Loucy (cell line): ENCODE results near the gene GNB1.

Source experiments
- H2AFZ ChIP-seq: fragments of 200-600 bp; sonication (generic); 2 replicates; pipeline ENCODE4 v1.6.0; 2016; ENCODE audit warnings: antibody characterized with exemption, mild to moderate bottlenecking, low read length, moderate library complexity
- H3F3A ChIP-seq: fragments of 200-600 bp; 2 replicates; pipeline ENCODE4 v1.6.0; 2016; ENCODE audit warnings: antibody characterized with exemption, low read depth, mild to moderate bottlenecking
- H3K27me3 ChIP-seq: fragments of 200-600 bp; sonication (generic); 2 replicates; pipeline ENCODE4 v1.6.1; 2014; ENCODE audit warnings: low read length, mild to moderate bottlenecking; ENCODE audit not compliant: insufficient read depth, poor library complexity, severe bottlenecking
- H3K36me3 ChIP-seq: fragments of 200-600 bp; sonication (generic); 2 replicates; pipeline ENCODE4 v1.6.1; 2016; ENCODE audit warnings: low read length; ENCODE audit not compliant: insufficient read depth
- H3K4me1 ChIP-seq: fragments of 200-600 bp; sonication (generic); 2 replicates; pipeline ENCODE4 v1.5.1; 2014; ENCODE audit warnings: low read length, mild to moderate bottlenecking; ENCODE audit not compliant: insufficient read depth, poor library complexity, severe bottlenecking
- H3K4me2 ChIP-seq: fragments of 200-600 bp; sonication (generic); 2 replicates; pipeline ENCODE4 v1.6.0; 2014; ENCODE audit warnings: antibody characterized with exemption, low read length, low read depth, mild to moderate bottlenecking; ENCODE audit not compliant: poor library complexity, severe bottlenecking
- H3K4me3 ChIP-seq: fragments of 200-600 bp; sonication (generic); 2 replicates; pipeline ENCODE4 v1.5.1; 2014; ENCODE audit warnings: low read length, mild to moderate bottlenecking, mixed read lengths; ENCODE audit not compliant: poor library complexity, severe bottlenecking
- H3K79me2 ChIP-seq: fragments of 200-600 bp; sonication (generic); 2 replicates; pipeline ENCODE4 v1.6.1; 2014; ENCODE audit warnings: low read length; ENCODE audit not compliant: insufficient read depth
- H3K9ac ChIP-seq: fragments of 200-600 bp; sonication (generic); 2 replicates; pipeline ENCODE4 v1.6.0; 2014; ENCODE audit warnings: mild to moderate bottlenecking, low read depth, low read length, moderate library complexity; ENCODE audit not compliant: poor library complexity, severe bottlenecking
- H3K9me2 ChIP-seq: fragments of 200-600 bp; sonication (generic); replicated peaks from 2 replicates; pipeline ENCODE4 v1.6.1; 2016; ENCODE audit warnings: low read depth, low read length, mixed read lengths
- H3K9me3 ChIP-seq: fragments of 200-600 bp; sonication (generic); 2 replicates; pipeline ENCODE4 v1.6.1; 2014; ENCODE audit warnings: mild to moderate bottlenecking, antibody characterized with exemption, low read length, low read depth; ENCODE audit not compliant: insufficient read depth
- H4K20me1 ChIP-seq: fragments of 200-600 bp; sonication (generic); 2 replicates; pipeline ENCODE4 v1.6.0; 2014; ENCODE audit warnings: antibody characterized with exemption, low read length, mild to moderate bottlenecking; ENCODE audit not compliant: insufficient read depth, poor library complexity, severe bottlenecking
- CTCF ChIP-seq: fragments of 200-600 bp; sonication (generic); conservative IDR thresholded peaks from 2 replicates; pipeline ENCODE4 v1.5.1; 2014; ENCODE audit warnings: mild to moderate bottlenecking, antibody characterized with exemption, low read length
- EZH2phosphoT487 ChIP-seq: fragments of 200-600 bp; IDR thresholded peaks from 2 replicates; pipeline ENCODE4 v1.6.1; 2018; ENCODE audit warnings: antibody characterized with exemption, mild to moderate bottlenecking, moderate library complexity, borderline replicate concordance

The GNB1 gene

GRCh38 chr1:1900883-1901640 is 10.2 kb upstream of the GNB1 start:
- Histone ChIP-seq H3K9ac (peak overlapping the region; percentile 30), H3K4me3 (no peak overlapping the region), H4K20me1 (no peaks in the 10 kb centered on the region), H3K4me1 (peaks cover 39% of the 10 kb centered on the region), H3F3A (no peaks in the 10 kb centered on the region), H3K79me2 (no peaks in the 10 kb centered on the region), H3K27me3 (no peaks in the 10 kb centered on the region), H3K9me2 (no peaks in the 10 kb centered on the region), H3K36me3 (no peaks in the 10 kb centered on the region), H3K4me2 (no peak overlapping the region), H2AFZ (no peak overlapping the region), H3K9me3 (no peaks in the 10 kb centered on the region)
- TF ChIP-seq CTCF = no peak
- no peak for TF ChIP-seq EZH2phosphoT487

GRCh38 chr1:1899967-1900327 is 9.1 kb upstream of the GNB1 start:
- no peak overlapping the region for H2AFZ ChIP-seq
- peak overlapping the region; percentile 75 for H3K4me2 ChIP-seq
- H3K36me3 ChIP-seq = no peaks in the 10 kb centered on the region
- H3K9me2 ChIP-seq = no peaks in the 10 kb centered on the region
- TF ChIP-seq EZH2phosphoT487 = no peak
- no peak for TF ChIP-seq CTCF
- H3K4me3 ChIP-seq = peak overlapping the region; percentile 51
- H3K79me2 ChIP-seq = no peaks in the 10 kb centered on the region
- H3F3A ChIP-seq = no peaks in the 10 kb centered on the region
- no peaks in the 10 kb centered on the region for H3K9me3 ChIP-seq
- H3K9ac ChIP-seq = peak overlapping the region; percentile 69
- H3K27me3 ChIP-seq = no peaks in the 10 kb centered on the region
- H3K4me1 ChIP-seq = peaks cover 50% of the 10 kb centered on the region
- no peaks in the 10 kb centered on the region for H4K20me1 ChIP-seq

GRCh38 chr1:1899266-1899966 is 8.5 kb upstream of the GNB1 start:
- Histone ChIP-seq H3K9me2 (no peaks in the 10 kb centered on the region), H4K20me1 (no peaks in the 10 kb centered on the region), H3K4me1 (peaks cover 55% of the 10 kb centered on the region), H3K9me3 (no peaks in the 10 kb centered on the region), H2AFZ (peak overlapping the region; percentile 55), H3F3A (no peaks in the 10 kb centered on the region), H3K36me3 (no peaks in the 10 kb centered on the region), H3K27me3 (no peaks in the 10 kb centered on the region), H3K79me2 (no peaks in the 10 kb centered on the region), H3K4me2 (peak overlapping the region; percentile 75), H3K9ac (peak overlapping the region; percentile 69), H3K4me3 (peak overlapping the region; percentile 51)
- TF ChIP-seq CTCF (peak; percentile 65), EZH2phosphoT487 (no peak)
